Measurements from ENCODE around the gene LRP1. TPM values are rescaled to one million over a fixed set of nuclear protein-coding genes. Genes with fewer than 3 reads are reported as not detected.

LRP1 gene
- total and polyA plus RNA-seq, 2 of the 13 experiments (the other 11 are each of a cell fraction or from before 2014, with no cell fraction given) = 14.7 to 30.8 TPM

- no peak for TF ChIP-seq ZNF616 (CRISPR knock-in tag; IDR thresholded peaks at IDR 0.05; ENCODE audit: low read depth)
- TF ChIP-seq KAT2B (IDR thresholded peaks at IDR 0.05; ENCODE audit: borderline replicate concordance, low read depth, low read length) = no peak
- TF ChIP-seq EEA1 (CRISPR knock-in tag; IDR thresholded peaks at IDR 0.05; ENCODE audit: borderline replicate concordance) = no peak
- TF ChIP-seq NFYB (CRISPR knock-in tag; IDR thresholded peaks at IDR 0.05) = no peak
- TF ChIP-seq RCOR2 (CRISPR knock-in tag; IDR thresholded peaks at IDR 0.05) = 0 out of 2 replicates have a peak, but pooled peaks have one; percentile 38
- TF ChIP-seq E2F5 (CRISPR knock-in tag; conservative IDR thresholded peaks at IDR 0.05) = no peak
- no peak for TF ChIP-seq ZSCAN9 (CRISPR knock-in tag; IDR thresholded peaks at IDR 0.05; ENCODE audit: borderline replicate concordance)
- TF ChIP-seq KDM3A (CRISPR knock-in tag; IDR thresholded peaks at IDR 0.05; ENCODE audit: low read depth) = no peak
- TF ChIP-seq HIC2 (CRISPR knock-in tag; IDR thresholded peaks at IDR 0.05; ENCODE audit: low read depth) = no peak
- no peak for TF ChIP-seq NCOR1 (IDR thresholded peaks at IDR 0.05; ENCODE audit: borderline replicate concordance, low read length)
- 0 out of 2 replicates have a peak, but pooled peaks have one; percentile 9 for TF ChIP-seq ZBTB25 (CRISPR knock-in tag; IDR thresholded peaks at IDR 0.05)
- TF ChIP-seq ZNF101 (CRISPR knock-in tag; IDR thresholded peaks at IDR 0.05; ENCODE audit: borderline replicate concordance, low read depth) = no peak
- TF ChIP-seq GATAD2A (CRISPR knock-in tag; IDR thresholded peaks at IDR 0.05) = no peak
- TF ChIP-seq ZBTB43 (CRISPR knock-in tag; conservative IDR thresholded peaks at IDR 0.05) = no peak
- TF ChIP-seq ZNF597 (CRISPR knock-in tag; IDR thresholded peaks at IDR 0.05) = no peak
- no peak for TF ChIP-seq ZNF720 (CRISPR knock-in tag; IDR thresholded peaks at IDR 0.05)
- peak; percentile 51; the same call in 1 of the 2 replicates for TF ChIP-seq ZBED4 (CRISPR knock-in tag; IDR thresholded peaks at IDR 0.05; ENCODE audit: borderline replicate concordance)
- peak; percentile 0; the same call in 1 of the 2 replicates for TF ChIP-seq ZFY (CRISPR knock-in tag; IDR thresholded peaks at IDR 0.05)
Observed at GRCh38 chr12:57111031-57111734, 17.1 kb upstream of the LRP1 start, which contains the start of gene STAT6 (continued).

All from HepG2 (cell line).